Measurements from ENCODE around the gene CAMTA1. TPM values are rescaled to one million over a fixed set of nuclear protein-coding genes. Genes with fewer than 3 reads are reported as not detected.

Gene CAMTA1
- polyA plus RNA-seq, 1 donor from 2014 or later = 162 TPM

DNA sequence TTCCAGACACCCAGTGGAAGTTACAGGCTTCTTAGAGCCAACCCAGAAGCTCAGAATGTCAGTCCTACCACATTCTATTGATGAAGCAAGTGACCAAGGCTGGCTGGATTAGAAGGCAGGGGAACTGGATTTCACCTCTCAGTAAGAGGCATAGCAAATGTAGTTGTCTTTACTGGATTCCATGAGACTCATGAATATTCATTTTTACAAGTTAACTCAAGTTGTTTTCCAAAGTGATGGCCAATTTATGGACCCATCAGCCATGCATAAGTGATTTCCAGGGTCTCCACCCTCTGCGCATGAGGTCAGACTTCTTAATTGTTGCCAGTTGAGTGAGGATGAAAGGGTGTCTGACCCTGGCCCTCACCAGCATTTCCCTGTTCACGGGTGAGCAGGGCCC, 559.0 kb downstream of the CAMTA1 start:
- Histone ChIP-seq H3K9ac (ENCODE audit: low read length) (no peak overlapping the region), H3K36me3 (ENCODE audit: insufficient read depth, low read length) (no peaks in the 10 kb centered on the region), H3K79me2 (replicated peaks; ENCODE audit: insufficient read depth, low read length) (no peaks in the 10 kb centered on the region), H3K9me3 (ENCODE audit: low read length) (peaks cover 4% of the 10 kb centered on the region), H3K4me3 (ENCODE audit: low read length) (no peak overlapping the region), H3K4me2 (ENCODE audit: low read length) (no peak overlapping the region), H2AFZ (ENCODE audit: low read depth, low read length) (no peak overlapping the region), H4K20me1 (ENCODE audit: insufficient read depth) (no peaks in the 10 kb centered on the region), H3K9me2 (ENCODE audit: insufficient read depth, low read length) (no peaks in the 10 kb centered on the region), H3K27me3 (ENCODE audit: insufficient read depth, low read depth, low read length) (no peaks in the 10 kb centered on the region), H3F3A (ENCODE audit: insufficient read depth, low read length, poor library complexity, severe bottlenecking) (no peaks in the 10 kb centered on the region), H3K27ac (ENCODE audit: low read length) (no peak overlapping the region)
- TF ChIP-seq RAD21 (conservative IDR thresholded peaks at IDR 0.05) (no peak), POLR2AphosphoS5 (IDR thresholded peaks at IDR 0.05) (no peak), MXI1 (conservative IDR thresholded peaks at IDR 0.05; ENCODE audit: poor library complexity, severe bottlenecking) (no peak), EP300 (conservative IDR thresholded peaks at IDR 0.05; ENCODE audit: poor library complexity, severe bottlenecking) (no peak), TAF1 (IDR thresholded peaks at IDR 0.05; ENCODE audit: low read depth) (no peak), SMC3 (conservative IDR thresholded peaks at IDR 0.05; ENCODE audit: poor library complexity) (no peak)
- TF ChIP-seq, protein P1, sequence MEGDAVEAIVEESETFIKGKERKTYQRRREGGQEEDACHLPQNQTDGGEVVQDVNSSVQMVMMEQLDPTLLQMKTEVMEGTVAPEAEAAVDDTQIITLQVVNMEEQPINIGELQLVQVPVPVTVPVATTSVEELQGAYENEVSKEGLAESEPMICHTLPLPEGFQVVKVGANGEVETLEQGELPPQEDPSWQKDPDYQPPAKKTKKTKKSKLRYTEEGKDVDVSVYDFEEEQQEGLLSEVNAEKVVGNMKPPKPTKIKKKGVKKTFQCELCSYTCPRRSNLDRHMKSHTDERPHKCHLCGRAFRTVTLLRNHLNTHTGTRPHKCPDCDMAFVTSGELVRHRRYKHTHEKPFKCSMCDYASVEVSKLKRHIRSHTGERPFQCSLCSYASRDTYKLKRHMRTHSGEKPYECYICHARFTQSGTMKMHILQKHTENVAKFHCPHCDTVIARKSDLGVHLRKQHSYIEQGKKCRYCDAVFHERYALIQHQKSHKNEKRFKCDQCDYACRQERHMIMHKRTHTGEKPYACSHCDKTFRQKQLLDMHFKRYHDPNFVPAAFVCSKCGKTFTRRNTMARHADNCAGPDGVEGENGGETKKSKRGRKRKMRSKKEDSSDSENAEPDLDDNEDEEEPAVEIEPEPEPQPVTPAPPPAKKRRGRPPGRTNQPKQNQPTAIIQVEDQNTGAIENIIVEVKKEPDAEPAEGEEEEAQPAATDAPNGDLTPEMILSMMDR (IDR thresholded peaks at IDR 0.05; ENCODE audit: poor library complexity, severe bottlenecking) = no peak
- TF ChIP-seq, protein P2, sequence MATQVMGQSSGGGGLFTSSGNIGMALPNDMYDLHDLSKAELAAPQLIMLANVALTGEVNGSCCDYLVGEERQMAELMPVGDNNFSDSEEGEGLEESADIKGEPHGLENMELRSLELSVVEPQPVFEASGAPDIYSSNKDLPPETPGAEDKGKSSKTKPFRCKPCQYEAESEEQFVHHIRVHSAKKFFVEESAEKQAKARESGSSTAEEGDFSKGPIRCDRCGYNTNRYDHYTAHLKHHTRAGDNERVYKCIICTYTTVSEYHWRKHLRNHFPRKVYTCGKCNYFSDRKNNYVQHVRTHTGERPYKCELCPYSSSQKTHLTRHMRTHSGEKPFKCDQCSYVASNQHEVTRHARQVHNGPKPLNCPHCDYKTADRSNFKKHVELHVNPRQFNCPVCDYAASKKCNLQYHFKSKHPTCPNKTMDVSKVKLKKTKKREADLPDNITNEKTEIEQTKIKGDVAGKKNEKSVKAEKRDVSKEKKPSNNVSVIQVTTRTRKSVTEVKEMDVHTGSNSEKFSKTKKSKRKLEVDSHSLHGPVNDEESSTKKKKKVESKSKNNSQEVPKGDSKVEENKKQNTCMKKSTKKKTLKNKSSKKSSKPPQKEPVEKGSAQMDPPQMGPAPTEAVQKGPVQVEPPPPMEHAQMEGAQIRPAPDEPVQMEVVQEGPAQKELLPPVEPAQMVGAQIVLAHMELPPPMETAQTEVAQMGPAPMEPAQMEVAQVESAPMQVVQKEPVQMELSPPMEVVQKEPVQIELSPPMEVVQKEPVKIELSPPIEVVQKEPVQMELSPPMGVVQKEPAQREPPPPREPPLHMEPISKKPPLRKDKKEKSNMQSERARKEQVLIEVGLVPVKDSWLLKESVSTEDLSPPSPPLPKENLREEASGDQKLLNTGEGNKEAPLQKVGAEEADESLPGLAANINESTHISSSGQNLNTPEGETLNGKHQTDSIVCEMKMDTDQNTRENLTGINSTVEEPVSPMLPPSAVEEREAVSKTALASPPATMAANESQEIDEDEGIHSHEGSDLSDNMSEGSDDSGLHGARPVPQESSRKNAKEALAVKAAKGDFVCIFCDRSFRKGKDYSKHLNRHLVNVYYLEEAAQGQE (IDR thresholded peaks at IDR 0.05; ENCODE audit: borderline replicate concordance) = no peak

DNA sequence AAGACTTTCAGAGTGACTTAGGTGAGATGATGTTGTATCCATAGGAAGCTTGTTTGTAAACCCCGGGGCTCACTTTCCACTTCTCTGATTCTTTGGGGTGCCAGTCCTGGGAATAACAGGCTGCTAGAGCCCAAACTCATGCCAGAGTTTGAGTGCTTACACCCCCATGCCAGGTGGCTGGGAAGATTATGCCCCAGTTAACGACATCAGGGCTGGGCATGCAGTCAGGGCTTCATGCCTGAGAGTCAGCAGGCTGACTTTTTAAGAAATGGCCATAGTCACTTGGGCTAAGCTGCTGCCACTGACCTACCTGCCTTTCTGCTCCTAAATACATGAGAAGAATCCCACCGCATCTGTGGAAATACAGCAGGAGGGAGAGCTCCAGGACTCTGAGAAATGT, 560.3 kb downstream of the CAMTA1 start:
- Histone ChIP-seq H3F3A (ENCODE audit: insufficient read depth, low read length, poor library complexity, severe bottlenecking) (no peaks in the 10 kb centered on the region), H2AFZ (ENCODE audit: low read depth, low read length) (no peak overlapping the region), H3K9me3 (ENCODE audit: low read length) (peaks cover 4% of the 10 kb centered on the region), H4K20me1 (ENCODE audit: insufficient read depth) (no peaks in the 10 kb centered on the region), H3K27me3 (ENCODE audit: insufficient read depth, low read depth, low read length) (no peaks in the 10 kb centered on the region), H3K9ac (ENCODE audit: low read length) (no peak overlapping the region), H3K27ac (ENCODE audit: low read length) (no peak overlapping the region), H3K4me3 (ENCODE audit: low read length) (no peak overlapping the region), H3K79me2 (replicated peaks; ENCODE audit: insufficient read depth, low read length) (no peaks in the 10 kb centered on the region), H3K4me2 (ENCODE audit: low read length) (no peak overlapping the region), H3K9me2 (ENCODE audit: insufficient read depth, low read length) (no peaks in the 10 kb centered on the region), H3K36me3 (ENCODE audit: insufficient read depth, low read length) (no peaks in the 10 kb centered on the region)
- TF ChIP-seq, protein P1 (IDR thresholded peaks at IDR 0.05; ENCODE audit: poor library complexity, severe bottlenecking) = no peak
- no peak for TF ChIP-seq MXI1 (conservative IDR thresholded peaks at IDR 0.05; ENCODE audit: poor library complexity, severe bottlenecking)
- no peak for TF ChIP-seq RAD21 (conservative IDR thresholded peaks at IDR 0.05)
- no peak for TF ChIP-seq EP300 (conservative IDR thresholded peaks at IDR 0.05; ENCODE audit: poor library complexity, severe bottlenecking)
- TF ChIP-seq TAF1 (IDR thresholded peaks at IDR 0.05; ENCODE audit: low read depth) = no peak
- TF ChIP-seq, protein P2 (IDR thresholded peaks at IDR 0.05; ENCODE audit: borderline replicate concordance) = no peak
- no peak for TF ChIP-seq POLR2AphosphoS5 (IDR thresholded peaks at IDR 0.05)

Data from neural cell (in vitro differentiated cells).